Spleen (tissue), 7 donors: ENCODE measurements around the gene MACROD2.

Experiments
- POLR2A ChIP-seq, 3 donors: fragments of 450-650 bp; IDR thresholded peaks; one replicate each; pipeline ENCODE4 v1.5.1; 2017; ENCODE audit warnings: antibody characterized with exemption in 3 of 3, mild to moderate bottlenecking in 1 of 3
- TF ChIP-seq, protein P1 (sequence below), 11 experiments: fragments of 200-600 bp in 7 of 11; fragments of 450-650 bp in 4 of 11; sonication (generic) in 4 of 11; IDR thresholded peaks in 8 of 11; conservative IDR thresholded peaks in 3 of 11; 1 replicate in 7 of 11; 2 replicates in 4 of 11; pipeline versions ENCODE4 v1.4.0 to v1.8.0; 2016 to 2021; ENCODE audit warnings: antibody characterized with exemption in 11 of 11, inconsistent platforms in 4 of 11, mild to moderate bottlenecking in 1 of 11
- donor health status: DM: no; HTN: no; CAD: no; lungs with moderate emphysema.
- donor health status: DM: no; HTN: no; CAD: no.
- donor health status: DM: no; HTN: no; CAD: no.

DNA sequence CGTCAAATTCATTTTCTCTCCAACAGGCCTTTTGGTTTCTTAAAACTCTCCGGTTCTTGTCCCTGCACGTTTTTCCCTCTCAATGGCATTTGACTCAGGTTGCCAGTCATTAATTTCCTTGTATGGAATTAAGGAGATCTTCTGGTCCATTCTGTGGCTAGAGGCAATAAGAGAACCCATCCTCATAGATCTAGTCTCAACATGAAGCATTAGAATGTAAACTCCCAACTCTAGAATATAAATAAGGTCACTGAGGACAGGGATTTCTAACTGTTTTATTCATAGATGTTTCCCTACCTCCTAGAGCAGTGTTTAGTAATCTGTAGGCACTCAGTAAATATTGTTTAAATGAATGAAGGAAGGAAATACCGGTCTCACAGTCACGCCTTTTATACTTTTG, 527.3 kb downstream of the MACROD2 start:
- TF ChIP-seq, protein P1, sequence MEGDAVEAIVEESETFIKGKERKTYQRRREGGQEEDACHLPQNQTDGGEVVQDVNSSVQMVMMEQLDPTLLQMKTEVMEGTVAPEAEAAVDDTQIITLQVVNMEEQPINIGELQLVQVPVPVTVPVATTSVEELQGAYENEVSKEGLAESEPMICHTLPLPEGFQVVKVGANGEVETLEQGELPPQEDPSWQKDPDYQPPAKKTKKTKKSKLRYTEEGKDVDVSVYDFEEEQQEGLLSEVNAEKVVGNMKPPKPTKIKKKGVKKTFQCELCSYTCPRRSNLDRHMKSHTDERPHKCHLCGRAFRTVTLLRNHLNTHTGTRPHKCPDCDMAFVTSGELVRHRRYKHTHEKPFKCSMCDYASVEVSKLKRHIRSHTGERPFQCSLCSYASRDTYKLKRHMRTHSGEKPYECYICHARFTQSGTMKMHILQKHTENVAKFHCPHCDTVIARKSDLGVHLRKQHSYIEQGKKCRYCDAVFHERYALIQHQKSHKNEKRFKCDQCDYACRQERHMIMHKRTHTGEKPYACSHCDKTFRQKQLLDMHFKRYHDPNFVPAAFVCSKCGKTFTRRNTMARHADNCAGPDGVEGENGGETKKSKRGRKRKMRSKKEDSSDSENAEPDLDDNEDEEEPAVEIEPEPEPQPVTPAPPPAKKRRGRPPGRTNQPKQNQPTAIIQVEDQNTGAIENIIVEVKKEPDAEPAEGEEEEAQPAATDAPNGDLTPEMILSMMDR (IDR thresholded peaks at IDR 0.05 in 8 of 11, conservative IDR thresholded peaks at IDR 0.05 in 3 of 11): no peak
- no peak for TF ChIP-seq POLR2A (IDR thresholded peaks at IDR 0.05)
